HG03571 (cell line): ENCODE measurements around the gene CKB.

Experiments used
- ATAC-seq: cut with Tn5 transposase; IDR thresholded peaks from one replicate; pipeline ENCODE4 v1.9.1; 2021; ENCODE audit not compliant: unreplicated experiment

CKB gene

DNA sequence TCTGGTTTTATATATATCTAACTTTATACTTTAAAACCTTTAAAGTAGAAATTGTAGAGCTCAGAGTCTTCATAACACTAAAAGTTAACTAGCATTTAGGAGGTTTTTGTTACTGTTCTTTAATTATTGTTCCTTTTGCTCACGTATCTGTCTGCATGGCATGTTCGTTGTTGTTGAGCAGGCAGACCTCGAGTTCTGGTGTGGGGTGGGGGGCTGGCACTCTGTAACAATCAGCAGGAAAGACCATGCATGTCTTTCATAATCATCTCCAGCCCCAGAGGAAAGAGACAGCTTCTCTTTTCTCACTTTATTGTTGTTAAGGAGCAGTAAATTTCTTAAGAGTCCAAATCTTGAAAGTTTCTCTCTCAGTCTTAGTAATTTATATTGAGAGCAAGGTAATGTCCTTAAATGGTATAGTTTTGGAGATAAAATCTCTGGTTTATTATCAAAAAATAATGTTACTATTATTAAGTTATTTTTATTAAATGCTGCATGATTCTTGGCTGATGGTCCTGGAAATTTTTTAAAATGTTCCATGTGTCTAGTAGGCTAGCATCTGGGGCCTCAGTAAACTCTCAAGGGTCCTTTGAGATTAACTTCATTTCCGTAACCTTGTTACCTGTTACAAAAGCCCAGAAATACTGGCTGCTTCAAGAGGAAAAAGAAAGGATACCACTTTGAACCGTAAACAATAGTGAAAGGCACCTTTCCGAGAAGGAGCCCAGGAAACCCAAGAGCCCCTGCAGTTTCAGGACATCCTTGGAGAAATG, 30.3 kb downstream of the CKB start:
- ATAC-seq: no peak

DNA sequence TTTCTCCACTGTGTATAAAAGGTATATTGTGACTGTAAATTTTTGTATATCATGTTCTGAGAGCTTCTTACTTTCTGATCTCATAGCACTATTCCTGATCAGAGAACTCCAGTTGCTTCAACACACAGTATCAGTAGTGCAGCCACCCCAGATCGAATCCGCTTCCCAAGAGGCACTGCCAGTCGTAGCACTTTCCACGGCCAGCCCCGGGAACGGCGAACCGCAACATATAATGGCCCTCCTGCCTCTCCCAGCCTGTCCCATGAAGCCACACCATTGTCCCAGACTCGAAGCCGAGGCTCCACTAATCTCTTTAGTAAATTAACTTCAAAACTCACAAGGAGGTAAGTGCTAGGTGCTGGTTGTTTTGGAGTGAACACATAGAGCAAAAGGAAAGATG, 30.9 kb downstream of the CKB start:
- no peak for ATAC-seq

DNA sequence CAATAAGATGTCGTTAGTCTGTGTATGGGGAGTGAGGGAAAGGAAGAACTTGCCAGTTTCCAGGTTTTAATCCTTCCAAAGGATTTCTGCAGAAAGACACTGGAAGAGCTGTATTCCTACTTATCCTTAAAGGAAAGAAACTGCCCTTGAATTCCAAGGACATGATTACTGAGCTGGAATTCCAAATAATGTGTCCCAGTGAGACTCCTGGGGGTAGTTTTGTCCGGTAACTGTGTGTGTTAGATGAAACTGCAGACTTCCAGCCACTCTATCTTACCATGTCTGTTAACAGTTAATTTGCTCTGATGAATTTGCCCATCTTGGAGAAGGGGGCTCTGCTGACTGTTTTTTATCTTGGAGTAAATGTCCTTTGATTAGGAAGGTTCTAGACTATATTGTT, 33.0 kb downstream of the CKB start:
- no peak for ATAC-seq

DNA sequence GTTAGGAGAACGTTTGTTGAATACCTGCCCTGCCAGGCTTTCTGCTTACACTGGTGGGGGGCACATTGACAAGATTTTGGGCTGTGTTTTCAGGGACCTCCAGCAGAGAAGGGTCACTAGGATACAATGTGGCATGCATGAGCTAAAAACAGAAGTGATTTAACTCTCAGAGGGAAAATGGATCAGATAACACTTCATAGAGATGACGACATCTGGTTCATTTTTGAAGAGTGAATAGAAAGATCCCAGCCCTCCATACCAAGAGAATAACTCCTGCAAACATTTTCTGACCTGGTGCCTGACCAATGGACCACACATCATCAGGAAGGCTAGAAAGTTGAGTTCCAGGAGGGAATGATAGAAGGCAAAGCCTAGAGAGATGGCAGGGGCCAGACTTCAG, 33.7 kb downstream of the CKB start:
- no peak for ATAC-seq

DNA sequence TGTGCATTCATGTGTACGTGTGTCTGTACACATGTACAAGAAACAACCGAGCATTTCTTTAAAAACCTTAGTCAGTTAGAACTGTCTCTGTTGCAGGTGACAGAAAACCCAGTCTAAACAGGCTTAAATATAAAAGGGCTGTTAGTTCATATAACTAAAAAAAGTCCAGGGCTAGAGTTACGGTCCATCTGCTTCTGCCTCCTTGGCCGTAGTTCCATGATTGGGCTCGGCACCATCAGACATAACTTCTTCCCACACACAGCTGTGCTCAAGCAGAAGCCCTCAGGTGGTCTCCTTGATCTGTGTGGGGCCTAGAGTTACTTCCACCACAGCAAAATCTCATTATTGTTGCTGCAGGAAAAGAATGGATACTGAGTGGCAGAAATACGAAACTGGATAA, 34.6 kb downstream of the CKB start:
- ATAC-seq: no peak

DNA sequence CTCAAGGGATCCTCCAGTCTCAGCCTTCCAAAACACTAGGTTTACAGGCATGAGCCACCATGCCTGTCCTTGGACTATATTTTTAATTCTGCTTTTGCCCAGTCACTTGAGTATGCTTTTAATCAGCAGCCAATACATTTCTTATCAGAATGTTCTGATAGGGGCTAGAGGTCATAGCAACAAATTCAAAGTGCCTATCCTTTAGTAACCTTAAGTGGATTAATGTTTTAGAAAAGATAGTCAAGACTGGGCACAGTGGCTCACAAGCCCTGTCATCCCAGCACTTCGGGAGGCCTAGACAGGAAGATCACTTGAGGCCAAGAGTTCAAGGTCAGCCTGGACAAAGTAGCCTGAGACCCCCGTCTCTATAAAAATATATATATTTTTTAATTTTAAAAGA, 37.1 kb downstream of the CKB start:
- no peak for ATAC-seq

DNA sequence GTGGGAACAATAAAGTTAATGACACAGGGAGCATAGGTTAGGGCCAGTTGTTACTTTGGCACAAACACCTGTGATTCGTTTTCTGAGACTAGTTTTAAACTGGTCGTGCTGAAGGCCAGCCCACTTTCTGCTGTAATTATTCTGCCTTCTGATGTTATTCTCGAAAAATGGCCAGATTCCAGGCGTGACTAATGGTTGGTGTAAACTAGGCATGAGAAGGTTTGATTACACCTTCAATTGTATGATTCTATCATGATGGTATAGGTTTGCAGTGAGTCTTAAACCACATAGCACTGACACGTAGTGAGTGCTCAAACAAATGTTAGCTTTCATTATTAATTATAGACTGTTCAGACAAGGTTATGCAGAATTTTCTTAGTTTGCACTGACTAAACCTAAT, 39.0 kb downstream of the CKB start:
- no peak for ATAC-seq

DNA sequence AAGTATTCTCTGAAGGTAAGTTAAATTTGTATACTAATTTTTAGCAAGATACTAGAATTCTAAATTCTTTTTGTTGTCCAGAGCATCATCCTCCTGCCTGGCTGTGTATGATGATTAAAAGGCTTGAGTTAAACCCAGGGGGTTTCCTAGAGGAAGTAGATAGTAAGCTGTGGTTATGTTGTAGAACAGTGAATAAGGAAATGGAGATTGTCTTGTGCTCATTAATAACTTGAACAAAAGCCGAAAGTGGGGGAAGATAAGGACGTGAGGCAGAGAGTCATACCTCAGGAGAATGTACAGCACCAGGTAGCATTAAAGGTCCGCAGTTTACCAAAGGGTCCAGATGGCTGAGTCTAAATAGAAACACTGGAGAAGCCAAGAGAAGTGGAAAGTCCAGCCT, 42.0 kb downstream of the CKB start:
- ATAC-seq: peak; percentile 84

DNA sequence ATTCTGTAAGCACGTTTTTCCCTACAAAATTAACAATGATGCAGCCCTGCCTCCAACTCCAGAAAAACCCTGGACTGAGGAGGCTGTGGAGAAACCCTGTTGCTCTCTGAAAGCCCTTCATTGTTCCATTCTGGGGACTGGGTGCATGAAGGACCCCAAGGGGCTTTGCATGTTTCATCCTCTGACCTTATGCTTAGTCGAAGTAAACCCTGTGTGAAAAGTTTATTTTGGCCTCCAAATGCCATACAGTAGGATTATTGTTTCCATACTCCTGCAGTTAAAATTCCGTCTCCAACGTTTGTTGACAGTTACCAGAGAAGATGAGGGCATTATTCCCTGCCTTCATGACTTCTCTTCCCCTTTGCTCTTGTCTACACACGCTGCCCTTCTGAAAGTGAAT, 46.0 kb downstream of the CKB start:
- ATAC-seq: no peak

DNA sequence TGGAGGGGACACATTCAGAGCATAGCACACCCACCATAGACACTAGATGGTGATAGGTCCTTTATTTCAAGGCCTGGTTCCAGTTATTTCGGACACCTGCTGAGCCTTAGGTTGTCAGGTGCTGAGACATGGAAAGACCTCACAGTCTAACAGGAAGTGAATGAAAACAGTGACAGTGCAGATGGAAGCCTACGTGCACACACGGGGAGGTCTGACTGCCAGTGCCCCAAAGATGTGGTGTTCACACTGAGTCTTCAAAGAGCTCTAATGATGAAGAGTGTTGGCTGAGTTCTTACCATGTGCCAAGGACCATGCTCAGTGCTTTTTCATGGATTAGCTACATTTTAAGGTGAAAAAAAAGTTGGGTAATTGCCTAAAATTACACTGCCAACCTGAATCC, 46.6 kb downstream of the CKB start:
- ATAC-seq: no peak

DNA sequence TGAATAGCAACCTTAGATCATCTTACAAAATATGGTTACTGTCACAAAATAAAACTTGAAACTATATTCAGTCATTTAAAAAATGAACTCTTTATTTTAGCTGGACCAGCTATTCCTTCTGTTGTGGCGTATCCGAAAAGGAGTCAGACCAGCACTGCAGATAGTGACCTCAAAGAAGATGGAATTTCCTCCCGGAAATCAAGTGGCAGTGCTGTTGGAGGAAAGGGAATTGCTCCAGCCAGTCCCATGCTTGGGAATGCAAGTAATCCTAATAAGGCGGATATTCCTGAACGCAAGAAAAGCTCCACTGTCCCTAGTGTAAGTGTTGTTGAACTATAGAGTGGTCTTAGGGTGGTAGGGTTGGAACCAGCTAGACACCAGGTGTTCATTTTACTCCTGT, 47.7 kb downstream of the CKB start:
- no peak for ATAC-seq

DNA sequence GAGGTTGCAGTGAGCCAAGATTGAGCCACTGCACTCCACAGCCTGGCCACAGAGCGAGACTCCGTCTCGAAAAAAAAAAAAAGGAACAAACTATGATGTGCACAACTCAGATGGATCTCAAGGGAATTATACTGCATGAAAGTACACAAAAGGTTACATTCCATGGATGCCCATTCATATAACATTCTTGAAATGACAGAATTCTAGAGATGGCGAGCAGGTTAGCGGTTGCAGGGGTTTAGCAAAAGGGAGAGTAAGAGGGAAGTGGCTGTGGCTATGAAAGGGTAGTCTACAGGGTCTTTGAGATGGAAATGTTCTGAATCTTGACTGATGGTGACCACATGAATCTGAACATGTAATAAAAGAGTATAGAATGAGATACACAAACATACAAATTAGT, 49.7 kb downstream of the CKB start:
- no peak for ATAC-seq
